Neural progenitor cell (in vitro differentiated cells): ENCODE results near the gene EGFR.

Experiments
- CTCF ChIP-seq: fragments of 200-600 bp; sonication (generic); IDR thresholded peaks from 2 replicates; pipeline ENCODE4 v1.5.1; 2017; ENCODE audit warnings: antibody characterized with exemption, mild to moderate bottlenecking
- EZH2 ChIP-seq: fragments of 200-600 bp; sonication (generic); IDR thresholded peaks from 2 replicates; pipeline ENCODE4 v1.6.1; 2017; ENCODE audit warnings: antibody characterized with exemption, mild to moderate bottlenecking, moderate library complexity
- EZH2phosphoT487 ChIP-seq: fragments of 200-600 bp; sonication (generic); IDR thresholded peaks from 2 replicates; pipeline ENCODE4 v1.6.1; 2017; ENCODE audit warnings: antibody characterized with exemption

- TF ChIP-seq CTCF: no peak
- TF ChIP-seq EZH2: no peak
- no peak for TF ChIP-seq EZH2phosphoT487
These were observed 76.9 kb downstream of the EGFR start for GRCh38 chr7:55095672-55096071.
